Stimulated activated naive CD8-positive, alpha-beta T cell treated with anti-CD3 and anti-CD28 coated beads, Interleukin-15, Interleukin-2, amounts not matched to agents 100 U/mL and 50 U/mL, for 24 hours (primary cell): ENCODE data around the gene FAN1.
A peak's percentile ranks its signal among the peaks of the same experiment; 100 is the strongest.

Experiments
- ATAC-seq: fragments of 150-1000 bp; cut with Tn5 transposase; one replicate; pipeline ENCODE4 v1.10.0; 2021
- DNase-seq: peaks from one replicate; pipeline ENCODE4 v3.0.0; 2021

Gene FAN1

DNA sequence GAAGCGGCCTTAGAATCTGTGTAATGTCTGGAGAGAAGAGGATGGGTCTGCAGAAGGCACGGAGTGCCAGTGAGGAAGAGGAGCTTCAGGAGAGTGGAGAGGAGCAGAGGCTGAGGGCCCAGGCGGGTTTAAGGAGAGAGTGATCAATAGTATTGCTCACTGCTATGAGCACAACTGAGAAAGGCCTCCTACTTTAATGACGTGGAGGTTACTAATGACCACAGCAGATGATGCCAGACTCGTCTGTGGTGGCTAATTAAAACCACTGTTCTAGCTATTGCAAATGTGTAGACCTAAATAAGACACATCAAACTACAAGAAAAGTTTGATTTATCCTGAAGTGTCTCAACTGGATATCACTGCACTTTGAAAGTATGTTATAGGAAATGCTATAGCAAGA lies 54.5 kb downstream of the FAN1 start:
- ATAC-seq (no peak), DNase-seq (no peak)

DNA sequence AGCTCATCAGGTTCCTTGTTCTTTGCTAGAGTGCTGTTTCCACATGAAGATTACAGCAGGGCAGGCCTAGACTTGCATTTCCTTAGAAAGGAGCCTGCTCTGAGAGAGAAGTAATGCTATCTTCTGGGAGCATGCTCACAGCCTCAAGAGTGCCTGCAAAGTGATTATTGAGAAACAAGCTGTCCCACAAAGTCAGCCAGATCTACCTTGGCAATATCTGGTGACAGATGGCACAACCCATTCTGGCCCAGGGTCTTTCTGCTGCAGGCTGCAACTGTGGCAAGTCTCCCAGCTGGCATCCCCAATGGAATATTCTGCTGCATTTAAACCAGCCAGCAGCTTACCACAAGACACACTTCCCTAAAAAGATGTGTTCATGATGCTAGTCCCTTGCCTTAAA lies 58.4 kb downstream of the FAN1 start:
- ATAC-seq (no peak), DNase-seq (no peak)

DNA sequence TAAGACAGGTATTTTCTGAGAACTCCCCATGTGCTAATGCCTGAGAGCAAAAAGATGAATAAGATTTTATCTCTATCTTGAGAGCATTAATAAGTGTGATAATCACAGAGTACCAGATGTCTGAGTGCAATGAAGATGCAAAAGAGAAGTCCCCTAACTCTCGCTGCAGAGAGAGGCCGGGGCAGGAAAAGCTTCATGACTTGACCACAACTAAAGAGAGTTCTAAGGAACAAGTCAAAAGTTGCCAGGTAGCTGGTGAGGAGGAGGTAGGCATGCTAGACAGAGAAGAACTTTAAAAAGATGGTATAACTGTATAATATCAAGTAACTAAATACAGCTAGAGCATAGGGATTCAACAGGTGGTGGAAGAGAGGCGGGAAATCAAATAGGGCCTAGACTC lies 58.9 kb downstream of the FAN1 start:
- ATAC-seq, result no peak
- no peak for DNase-seq

- no peak for ATAC-seq
- no peak for DNase-seq
These were observed 60.0 kb downstream of the FAN1 start for GRCh38 chr15:30963681-30964080.

DNA sequence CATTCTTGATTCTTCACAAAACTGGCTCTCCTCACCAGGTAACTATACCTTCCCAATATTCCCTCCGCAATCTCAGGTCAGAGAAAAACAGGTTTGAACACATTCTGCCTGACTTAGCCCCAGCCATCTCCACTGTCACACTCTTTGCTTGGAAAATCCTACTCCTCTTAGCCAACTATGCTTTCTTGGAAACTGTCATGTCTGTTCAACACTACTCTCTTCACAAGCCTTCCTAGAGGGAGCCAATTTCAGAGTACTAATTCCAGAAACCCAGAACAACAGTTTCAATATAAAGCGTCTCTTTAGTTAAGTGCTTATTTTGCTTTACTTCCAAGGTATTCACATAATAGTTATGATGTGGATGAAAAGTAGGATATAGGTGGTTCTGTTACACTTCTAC lies 66.0 kb downstream of the FAN1 start:
- ATAC-seq (no peak), DNase-seq (no peak)

DNA sequence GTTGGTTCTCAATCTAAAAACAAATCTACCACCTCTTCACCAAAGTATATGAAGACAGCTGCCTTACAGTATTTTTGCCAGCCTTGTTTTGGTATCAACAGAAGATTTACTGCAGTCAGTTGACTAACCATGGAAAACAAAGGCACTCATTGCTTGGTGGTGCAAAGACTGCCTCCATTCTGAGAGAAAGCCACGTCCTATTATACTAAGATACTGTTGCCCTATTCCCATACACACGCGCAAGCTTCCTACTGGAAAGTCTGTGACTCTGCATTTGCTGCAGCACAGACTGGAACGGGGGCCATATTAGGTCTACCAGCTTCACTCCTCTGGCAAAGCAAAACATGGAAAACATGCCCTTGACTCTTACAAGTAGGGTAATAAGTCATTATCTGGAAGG lies 69.7 kb downstream of the FAN1 start:
- DNase-seq (no peak), ATAC-seq (no peak)

- DNase-seq (no peak), ATAC-seq (no peak)
These were observed 70.4 kb downstream of the FAN1 start for GRCh38 chr15:30974112-30974511.

DNA sequence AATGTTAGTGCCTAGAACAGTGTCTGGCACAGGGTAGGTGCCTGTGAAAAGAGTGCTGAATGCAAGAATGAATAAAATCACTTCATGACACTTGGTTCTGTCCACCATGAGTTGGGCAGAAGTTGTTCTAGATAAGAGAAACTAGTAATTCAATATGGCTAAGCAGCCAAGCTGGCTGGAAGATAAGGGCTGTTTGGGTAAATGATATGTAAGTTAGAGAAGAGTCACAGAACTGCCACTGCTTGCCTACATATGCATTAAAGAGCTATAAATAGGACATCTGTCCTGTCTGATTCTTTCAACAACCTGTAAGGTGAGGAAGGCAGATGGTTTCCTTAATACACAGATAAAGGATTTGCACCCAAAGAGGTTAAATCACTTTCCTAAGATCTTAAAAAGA lies 74.6 kb downstream of the FAN1 start:
- ATAC-seq, result no peak
- DNase-seq, result no peak

- ATAC-seq (no peak), DNase-seq (no peak)
These were observed 75.7 kb downstream of the FAN1 start for GRCh38 chr15:30979457-30979856.

GRCh38 chr15:30984118-30984517 lies 80.4 kb downstream of the FAN1 start:
- ATAC-seq, result no peak

GRCh38 chr15:30984542-30984941 lies 80.8 kb downstream of the FAN1 start:
- ATAC-seq (no peak), DNase-seq (no peak)

More at GRCh38 chr15:30984118-30984517, 80.4 kb downstream of the FAN1 start:
- DNase-seq, result no peak

DNA sequence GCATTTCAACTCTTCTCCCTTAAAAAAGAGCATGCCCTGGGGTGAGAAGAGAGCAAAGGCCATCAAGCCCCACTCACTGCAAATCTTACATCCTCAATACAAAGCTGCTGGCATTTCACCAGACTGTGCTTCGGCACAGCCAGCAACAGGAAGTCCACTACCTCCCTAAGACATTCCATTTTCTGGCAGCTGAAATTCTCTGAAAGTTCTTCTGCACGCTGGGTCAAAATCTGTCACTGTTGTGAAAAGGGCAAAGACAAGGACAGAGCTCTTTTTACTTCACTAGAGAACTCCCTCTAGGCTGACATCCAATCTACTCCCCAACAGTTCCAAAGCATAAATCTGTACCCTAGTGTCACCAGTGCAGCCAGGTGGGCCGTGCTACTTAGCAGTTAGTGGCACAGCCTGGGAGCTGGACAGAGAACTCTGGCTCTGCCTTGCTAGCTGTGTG lies 81.4 kb downstream of the FAN1 start:
- DNase-seq, result no peak
- ATAC-seq, result no peak

DNA sequence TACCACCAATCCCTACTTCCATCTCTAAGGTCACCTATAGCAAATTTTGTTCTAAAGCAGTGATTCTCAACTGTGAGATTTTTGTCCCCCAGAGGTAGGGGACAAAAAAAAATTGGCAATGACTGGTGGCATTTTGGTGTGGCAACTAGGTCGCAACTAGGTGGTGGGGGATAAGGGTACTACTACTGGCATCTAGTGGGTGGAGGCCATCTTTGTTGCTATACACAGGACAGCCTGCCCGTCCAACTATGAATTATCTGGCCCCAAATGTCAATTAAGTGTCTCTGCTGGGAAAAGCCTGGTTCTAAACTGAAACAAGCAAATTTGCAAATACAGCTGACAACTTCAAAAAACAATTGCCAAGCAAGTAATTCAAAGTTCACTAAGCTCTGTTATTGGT lies 86.3 kb downstream of the FAN1 start:
- DNase-seq, result no peak
- no peak for ATAC-seq

- no peak for DNase-seq
- peak; percentile 1 for ATAC-seq
These were observed 86.9 kb downstream of the FAN1 start for GRCh38 chr15:30990446-30991254.

- peak; percentile 80 for DNase-seq
These were observed 87.8 kb downstream of the FAN1 start, which contains the start of gene MTMR10 for GRCh38 chr15:30991255-30992235. Gene MTMR10 (minus strand): TSS chr15:30991628. CDS start chr15:30991506, 122 bp downstream.

GRCh38 chr15:30992249-30992864 lies 88.6 kb downstream of the FAN1 start:
- ATAC-seq, result no peak
- DNase-seq, result no peak

More at GRCh38 chr15:30991255-30992235, 87.8 kb downstream of the FAN1 start, which contains the start of gene MTMR10:
- ATAC-seq, result peak; percentile 97
